ENCODE measurements around the gene EXOC4.

Gene EXOC4

GRCh38 chr7:133298080-133298479 lies 45.2 kb downstream of the EXOC4 start:
- no peak overlapping the region for H3K4me3 ChIP-seq (ENCODE audit: low read depth, low read length)
- no peak for DNase-seq (ENCODE audit: low read depth)
- no peak for TF ChIP-seq CTCF (IDR thresholded peaks at IDR 0.05; ENCODE audit: low read depth, low read length, missing control alignments)

GRCh38 chr7:133299676-133300075 lies 46.8 kb downstream of the EXOC4 start:
- DNase-seq (ENCODE audit: low read depth): no peak
- no peak overlapping the region for H3K4me3 ChIP-seq (ENCODE audit: low read depth, low read length)
- TF ChIP-seq CTCF (IDR thresholded peaks at IDR 0.05; ENCODE audit: low read depth, low read length, missing control alignments): no peak

GRCh38 chr7:133300088-133300487 lies 47.2 kb downstream of the EXOC4 start:
- no peak for DNase-seq (ENCODE audit: low read depth)
- TF ChIP-seq CTCF (IDR thresholded peaks at IDR 0.05; ENCODE audit: low read depth, low read length, missing control alignments): no peak
- no peak overlapping the region for H3K4me3 ChIP-seq (ENCODE audit: low read depth, low read length)

GRCh38 chr7:133300811-133301210 lies 47.9 kb downstream of the EXOC4 start:
- no peak overlapping the region for H3K4me3 ChIP-seq (ENCODE audit: low read depth, low read length)
- DNase-seq (ENCODE audit: low read depth): no peak
- TF ChIP-seq CTCF (IDR thresholded peaks at IDR 0.05; ENCODE audit: low read depth, low read length, missing control alignments): no peak

GRCh38 chr7:133301444-133301843 lies 48.6 kb downstream of the EXOC4 start:
- DNase-seq (ENCODE audit: low read depth): no peak
- H3K4me3 ChIP-seq (ENCODE audit: low read depth, low read length): no peak overlapping the region
- TF ChIP-seq CTCF (IDR thresholded peaks at IDR 0.05; ENCODE audit: low read depth, low read length, missing control alignments): no peak

GRCh38 chr7:133303372-133303771 lies 50.5 kb downstream of the EXOC4 start:
- no peak for TF ChIP-seq CTCF (IDR thresholded peaks at IDR 0.05; ENCODE audit: low read depth, low read length, missing control alignments)
- no peak for DNase-seq (ENCODE audit: low read depth)
- H3K4me3 ChIP-seq (ENCODE audit: low read depth, low read length): no peak overlapping the region

GRCh38 chr7:133303931-133304330 lies 51.1 kb downstream of the EXOC4 start:
- no peak overlapping the region for H3K4me3 ChIP-seq (ENCODE audit: low read depth, low read length)
- no peak for DNase-seq (ENCODE audit: low read depth)
- no peak for TF ChIP-seq CTCF (IDR thresholded peaks at IDR 0.05; ENCODE audit: low read depth, low read length, missing control alignments)

Measured in GM12864 (cell line).